Endothelial cell of umbilical vein (primary cell): ENCODE measurements around the gene TKFC. TPM values are rescaled to one million over a fixed set of nuclear protein-coding genes. Genes with fewer than 3 reads are reported as not detected.

Experiments used
- BruUV-seq: library from RNA; stranded (reverse); fragments of 400-500 nt; replicated peaks from 2 replicates; lab custom pipeline; 2021; lab: Mats Ljungman, UMichigan
- CTCF ChIA-PET: fragments of 300-600, 350-600 bp; sonication (Branson Sonifier 250); formaldehyde crosslinking; loops from one replicate; lab custom pipeline; 2021; ENCODE audit warnings: antibody characterized with exemption, inconsistent platforms; lab: Charles Lee
- POLR2A ChIA-PET: fragments of 300-600, 350-600 bp; sonication (Branson Sonifier 250); formaldehyde crosslinking; loops from one replicate; lab custom pipeline; 2021; ENCODE audit warnings: antibody characterized with exemption, inconsistent platforms; lab: Charles Lee
- DNase-seq: peaks from one replicate; pipeline ENCODE4 v3.0.0-alpha.2; 2011; ENCODE audit warnings: low read depth, low spot score
- FAIRE-seq: peaks from 2 replicates; lab custom pipeline; 2011; peaks lifted over from hg19 to GRCh38; lab: Jason Lieb, UNC
- H2AFZ ChIP-seq: 2 replicates; pipeline ENCODE4 v1.6.0; 2012; ENCODE audit warnings: low read depth, low read length, control low read depth, inconsistent platforms
- H3K27ac ChIP-seq: 2 replicates; pipeline ENCODE4 v1.5.1; 2011; ENCODE audit warnings: low read depth, mild to moderate bottlenecking, control low read depth, low read length, moderate library complexity; ENCODE audit not compliant: insufficient read depth
- H3K27me3 ChIP-seq, 2 experiments: 2 replicates each; pipeline versions ENCODE4 v1.6.0 to v1.6.1; 2011; ENCODE audit warnings: low read length in 2 of 2, mixed read lengths in 1 of 2; ENCODE audit not compliant: control insufficient read depth in 2 of 2, insufficient read depth in 2 of 2
- H3K36me3 ChIP-seq, 2 experiments: 2 replicates in 1 of 2; 3 replicates in 1 of 2; pipeline ENCODE4 v1.5.1; 2011; ENCODE audit warnings: low read length in 2 of 2, mild to moderate bottlenecking in 1 of 2, moderate library complexity in 1 of 2; ENCODE audit not compliant: control insufficient read depth in 2 of 2, insufficient read depth in 2 of 2; ENCODE audit errors: extremely low read depth in 1 of 2
- H3K4me1 ChIP-seq: 3 replicates; pipeline ENCODE4 v1.5.1; 2011; ENCODE audit warnings: mild to moderate bottlenecking, low read length; ENCODE audit not compliant: control insufficient read depth, insufficient read depth; ENCODE audit errors: extremely low read depth
- H3K4me2 ChIP-seq: 2 replicates; pipeline ENCODE4 v1.6.1; 2011; ENCODE audit warnings: low read length, control low read depth, mixed read lengths; ENCODE audit not compliant: insufficient read depth
- H3K4me3 ChIP-seq, 3 experiments: fragments of 200-600 bp in 1 of 3; sonication (generic), shearing (Covaris generic) in 1 of 3; replicated peaks in 1 of 3; 2 replicates each; pipeline ENCODE4 v1.5.1; 2011 to 2016; ENCODE audit warnings: control low read depth in 3 of 3, low read length in 3 of 3, mild to moderate bottlenecking in 2 of 3, inconsistent platforms in 1 of 3, low read depth in 1 of 3, moderate library complexity in 1 of 3; ENCODE audit not compliant: insufficient read depth in 1 of 3
- H3K79me2 ChIP-seq: 2 replicates; pipeline ENCODE4 v1.6.0; 2012; ENCODE audit warnings: low read length, inconsistent platforms; ENCODE audit not compliant: control insufficient read depth, insufficient read depth
- H3K9ac ChIP-seq: replicated peaks from 2 replicates; pipeline ENCODE3; 2011; ENCODE audit warnings: low read length, control low read depth; ENCODE audit not compliant: insufficient read depth; ENCODE audit errors: extremely low read depth
- H3K9me1 ChIP-seq: replicated peaks from 3 replicates; pipeline ENCODE4 v1.6.0; 2011; ENCODE audit warnings: mild to moderate bottlenecking, low read length; ENCODE audit not compliant: control insufficient read depth, insufficient read depth; ENCODE audit errors: extremely low read depth
- H3K9me3 ChIP-seq: replicated peaks from 2 replicates; pipeline ENCODE4 v1.5.1; 2012; ENCODE audit warnings: low read length, inconsistent platforms; ENCODE audit not compliant: control insufficient read depth, insufficient read depth
- H4K20me1 ChIP-seq: replicated peaks from 2 replicates; pipeline ENCODE3; 2011; ENCODE audit warnings: mild to moderate bottlenecking, low read length; ENCODE audit not compliant: control insufficient read depth, insufficient read depth; ENCODE audit errors: extremely low read depth
- EZH2 ChIP-seq: IDR thresholded peaks from 2 replicates; pipeline ENCODE4 v1.6.1; 2012; ENCODE audit warnings: borderline replicate concordance, low read depth, mild to moderate bottlenecking, moderate library complexity, low read length, inconsistent platforms; ENCODE audit not compliant: severe bottlenecking
- FOS ChIP-seq: IDR thresholded peaks from 2 replicates; pipeline ENCODE4 v1.6.1; 2011; ENCODE audit warnings: mild to moderate bottlenecking, low read length, moderate library complexity, borderline replicate concordance; ENCODE audit not compliant: insufficient read depth
- GATA2 ChIP-seq: IDR thresholded peaks from 2 replicates; pipeline ENCODE4 v1.7.0; 2011; ENCODE audit warnings: low read depth, mild to moderate bottlenecking, moderate library complexity, mixed read lengths, low read length; ENCODE audit not compliant: insufficient read length, insufficient read depth
- JUN ChIP-seq: IDR thresholded peaks from 2 replicates; pipeline ENCODE4 v1.6.1; 2011; ENCODE audit warnings: borderline replicate concordance, low read depth; ENCODE audit not compliant: insufficient read length, insufficient read depth
- MYC ChIP-seq: IDR thresholded peaks from one replicate; pipeline ENCODE4 v1.6.1; 2011; ENCODE audit warnings: mild to moderate bottlenecking, low read depth, low read length
- POLR2A ChIP-seq: IDR thresholded peaks from 2 replicates; pipeline ENCODE4 v1.6.1; 2012; ENCODE audit warnings: low read depth, mild to moderate bottlenecking, control low read depth, low read length
- POLR2AphosphoS5 ChIP-seq: IDR thresholded peaks from 2 replicates; pipeline ENCODE4 v1.6.1; 2012; ENCODE audit warnings: low read depth, mild to moderate bottlenecking, control low read depth, low read length, moderate library complexity; ENCODE audit not compliant: insufficient read depth
- dilution Hi-C: fragments of 300-500 bp; cut with MboI; formaldehyde crosslinking; loops from one replicate; pipeline ENCODE4 v1.15.0; 2019; ENCODE audit warnings: low sequenced_read_pairs; ENCODE audit not compliant: extremely low pct_ligation_motif_present
- intact Hi-C: fragments of 100-400 bp; cut with micrococcal nuclease; formaldehyde crosslinking; loops from one replicate; pipeline ENCODE4 v1.10.0; 2022
- polyA plus RNA-seq, 4 experiments: library from polyadenylated mRNA; depleted of rRNA in 3 of 4; stranded (reverse) in 3 of 4; unstranded in 1 of 4; fragments of >200 nt; gene quantifications; 2 replicates each; pipeline versions ENCODE4 v1.2.1 to v1.2.3, GENCODE V29; 2011 to 2012; ENCODE audit warnings: missing spikeins in 1 of 4
- total RNA-seq: library from RNA; stranded (reverse); gene quantifications from 2 replicates; pipeline ENCODE4 v1.2.3, GENCODE V29; 2021
- TF ChIP-seq, protein P1 (sequence below): IDR thresholded peaks from 2 replicates; pipeline ENCODE4 v1.6.1; 2011; ENCODE audit not compliant: insufficient read depth, insufficient read length
- TF ChIP-seq, protein P2 (sequence below), 2 donors: IDR thresholded peaks; 1 replicate in 1 of 2; 2 replicates in 1 of 2; pipeline ENCODE4 v1.5.1; 2011; ENCODE audit warnings: low read length in 2 of 2, mild to moderate bottlenecking in 2 of 2, moderate library complexity in 2 of 2, control low read depth in 1 of 2, inconsistent platforms in 1 of 2, low read depth in 1 of 2; ENCODE audit not compliant: insufficient read depth in 1 of 2; ENCODE audit errors: extremely low read depth in 1 of 2

TKFC gene
- total and polyA plus RNA-seq, 2 donors (not counting 3 experiments of a cell fraction or from before 2014, with no cell fraction given), result 30.8 to 31.7 TPM

DNA sequence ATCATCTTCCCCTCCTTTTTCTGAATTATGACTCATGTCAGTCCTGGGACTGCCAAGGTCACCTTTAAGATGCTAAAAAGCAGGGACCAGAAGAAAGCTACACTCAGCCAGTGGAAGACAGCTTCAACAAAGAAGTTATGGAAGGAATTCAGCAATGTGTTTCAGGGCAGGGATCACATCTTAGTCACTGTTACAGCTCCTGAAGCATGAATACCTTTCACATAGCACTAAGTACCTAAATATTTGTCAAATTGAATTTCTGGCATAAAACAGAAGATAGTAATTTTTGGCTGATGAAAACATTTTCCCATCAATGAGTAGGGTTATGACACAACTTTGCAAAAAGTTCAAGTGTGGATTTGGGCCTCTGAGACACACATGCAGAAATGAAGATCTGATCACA is 5.4 kb upstream of the TKFC start:
- Histone ChIP-seq H3K4me1 (peaks cover 10% of the 10 kb centered on the region), H4K20me1 (no peaks in the 10 kb centered on the region), H3K36me3 (peaks cover 11 to 22% of the 10 kb centered on the region in 2 experiments), H3K27me3 (no peaks in the 10 kb centered on the region), H3K4me2 (no peak overlapping the region), H3K79me2 (peaks cover 64% of the 10 kb centered on the region), H3K9me1 (no peaks in the 10 kb centered on the region), H3K9ac (no peak overlapping the region), H3K4me3 (no peak overlapping the region), H3K27ac (no peak overlapping the region), H3K9me3 (no peaks in the 10 kb centered on the region), H2AFZ (no peak overlapping the region)
- peak; percentile 49 for FAIRE-seq
- intact Hi-C loops (no loop called here), dilution Hi-C loops (no loop called here)
- CTCF ChIA-PET, result interaction anchor here (0.8 to 3.9 kb wide), 3 partner anchors 9 to 58 kb away, joined by 4 to 23 read pairs (median 9); no protein-coding TSS in a partner anchor
- BruUV-seq, result no TSS peak
- POLR2A ChIA-PET, result no interaction called here
- TF ChIP-seq, protein P1, sequence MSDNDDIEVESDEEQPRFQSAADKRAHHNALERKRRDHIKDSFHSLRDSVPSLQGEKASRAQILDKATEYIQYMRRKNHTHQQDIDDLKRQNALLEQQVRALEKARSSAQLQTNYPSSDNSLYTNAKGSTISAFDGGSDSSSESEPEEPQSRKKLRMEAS, result no peak
- peak; percentile 7 for TF ChIP-seq FOS
- no peak for DNase-seq

DNA sequence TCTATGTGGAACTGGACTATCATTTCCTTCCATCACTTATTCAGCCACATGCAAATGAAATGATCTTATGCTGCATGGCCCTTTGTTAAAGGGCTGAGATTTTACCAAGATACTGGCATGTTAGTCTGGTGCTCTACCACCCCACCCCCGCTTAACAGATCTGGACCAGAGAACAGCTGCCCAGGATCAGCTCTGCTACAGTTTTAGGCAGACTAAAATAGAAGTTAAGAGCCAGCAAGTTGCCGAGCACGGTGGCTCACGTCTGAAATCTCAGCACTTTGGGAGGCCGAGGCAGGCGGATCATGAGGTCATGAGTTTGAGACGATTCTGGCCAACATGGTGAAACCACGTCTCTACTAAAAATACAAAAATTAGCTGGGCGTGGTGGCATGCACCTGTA is 4.7 kb upstream of the TKFC start:
- H3K79me2 ChIP-seq, result peaks cover 66% of the 10 kb centered on the region
- H3K27ac ChIP-seq, result no peak overlapping the region
- POLR2A ChIA-PET, result no interaction called here
- intact Hi-C loops, result no loop called here
- H3K9ac ChIP-seq, result no peak overlapping the region
- H3K9me3 ChIP-seq, result no peaks in the 10 kb centered on the region
- no peaks in the 10 kb centered on the region for H3K9me1 ChIP-seq
- no peak for TF ChIP-seq FOS
- no peak for TF ChIP-seq MYC
- TF ChIP-seq, protein P1, result no peak
- TF ChIP-seq, protein P2, sequence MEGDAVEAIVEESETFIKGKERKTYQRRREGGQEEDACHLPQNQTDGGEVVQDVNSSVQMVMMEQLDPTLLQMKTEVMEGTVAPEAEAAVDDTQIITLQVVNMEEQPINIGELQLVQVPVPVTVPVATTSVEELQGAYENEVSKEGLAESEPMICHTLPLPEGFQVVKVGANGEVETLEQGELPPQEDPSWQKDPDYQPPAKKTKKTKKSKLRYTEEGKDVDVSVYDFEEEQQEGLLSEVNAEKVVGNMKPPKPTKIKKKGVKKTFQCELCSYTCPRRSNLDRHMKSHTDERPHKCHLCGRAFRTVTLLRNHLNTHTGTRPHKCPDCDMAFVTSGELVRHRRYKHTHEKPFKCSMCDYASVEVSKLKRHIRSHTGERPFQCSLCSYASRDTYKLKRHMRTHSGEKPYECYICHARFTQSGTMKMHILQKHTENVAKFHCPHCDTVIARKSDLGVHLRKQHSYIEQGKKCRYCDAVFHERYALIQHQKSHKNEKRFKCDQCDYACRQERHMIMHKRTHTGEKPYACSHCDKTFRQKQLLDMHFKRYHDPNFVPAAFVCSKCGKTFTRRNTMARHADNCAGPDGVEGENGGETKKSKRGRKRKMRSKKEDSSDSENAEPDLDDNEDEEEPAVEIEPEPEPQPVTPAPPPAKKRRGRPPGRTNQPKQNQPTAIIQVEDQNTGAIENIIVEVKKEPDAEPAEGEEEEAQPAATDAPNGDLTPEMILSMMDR (IDR thresholded peaks at IDR 0.05; ENCODE audit: extremely low read depth in 1 of 2, insufficient read depth in 1 of 2, low read depth in 1 of 2, low read length in 2 of 2), result no peak
- no peak for TF ChIP-seq POLR2AphosphoS5
- TF ChIP-seq JUN, result no peak
- no peak for TF ChIP-seq POLR2A
- no peak for TF ChIP-seq GATA2
- no peak for TF ChIP-seq EZH2
- no TSS peak for BruUV-seq
- dilution Hi-C loops, result no loop called here
- no peaks in the 10 kb centered on the region for H4K20me1 ChIP-seq
- CTCF ChIA-PET, result interaction anchor here (1.9 to 3.9 kb wide), 2 partner anchors 8 to 57 kb away, joined by 9 to 23 read pairs; no protein-coding TSS in a partner anchor
- H3K4me2 ChIP-seq, result no peak overlapping the region
- DNase-seq (no peak), FAIRE-seq (no peak)
- no peak overlapping the region for H3K4me3 ChIP-seq
- H3K27me3 ChIP-seq, result no peaks in the 10 kb centered on the region
- H3K36me3 ChIP-seq, result peaks cover 11 to 17% of the 10 kb centered on the region in 2 experiments
- peaks cover 10% of the 10 kb centered on the region for H3K4me1 ChIP-seq
- no peak overlapping the region for H2AFZ ChIP-seq
